Neuronal stem cell (in vitro differentiated cells): ENCODE data around the gene SDE2.

Source experiments
- DNase-seq: peaks from one replicate; pipeline ENCODE4 v3.0.0-alpha.2; 2013; ENCODE audit warnings: low spot score
- H2AFZ ChIP-seq: one replicate; pipeline ENCODE4 v1.6.1; 2013; ENCODE audit warnings: mild to moderate bottlenecking, low read length, inconsistent platforms
- H2AK5ac ChIP-seq: 2 replicates; pipeline ENCODE4 v1.6.1; 2013; ENCODE audit warnings: low read depth, mild to moderate bottlenecking, inconsistent platforms, low read length, moderate library complexity, mixed read lengths
- H2BK120ac ChIP-seq: 2 replicates; pipeline ENCODE4 v1.6.1; 2013; ENCODE audit warnings: low read depth, mild to moderate bottlenecking, inconsistent platforms, low read length, moderate library complexity, mixed read lengths
- H2BK12ac ChIP-seq: one replicate; pipeline ENCODE4 v1.6.1; 2013; ENCODE audit warnings: low read length, inconsistent platforms
- H2BK15ac ChIP-seq: 2 replicates; pipeline ENCODE4 v1.6.1; 2013; ENCODE audit warnings: mild to moderate bottlenecking, low read length, inconsistent platforms, mixed read lengths
- H2BK5ac ChIP-seq: one replicate; pipeline ENCODE4 v1.6.1; 2013; ENCODE audit warnings: inconsistent platforms, mild to moderate bottlenecking, low read length, moderate library complexity
- H3K14ac ChIP-seq: one replicate; pipeline ENCODE4 v1.6.1; 2013; ENCODE audit warnings: low read length, inconsistent platforms
- H3K18ac ChIP-seq: 2 replicates; pipeline ENCODE4 v1.6.1; 2013; ENCODE audit warnings: low read length, inconsistent platforms
- H3K23ac ChIP-seq: 2 replicates; pipeline ENCODE4 v1.6.1; 2013; ENCODE audit warnings: low read depth, mild to moderate bottlenecking, mixed read lengths, low read length, inconsistent platforms; ENCODE audit not compliant: poor library complexity
- H3K27ac ChIP-seq: replicated peaks from 3 replicates; pipeline ENCODE4 v1.5.1; 2013; ENCODE audit warnings: low read length, inconsistent platforms
- H3K27me3 ChIP-seq, 3 experiments: 2 replicates each; pipeline ENCODE4 v1.6.1; 2013; ENCODE audit warnings: low read length in 3 of 3, mild to moderate bottlenecking in 2 of 3, inconsistent platforms in 1 of 3, low read depth in 1 of 3, mixed read lengths in 1 of 3, moderate library complexity in 1 of 3; ENCODE audit not compliant: control insufficient read depth in 3 of 3, insufficient read depth in 3 of 3
- H3K36me3 ChIP-seq, 2 donors: replicated peaks in 1 of 2; 2 replicates each; pipeline ENCODE4 v1.6.1; 2013; ENCODE audit warnings: low read length in 2 of 2; ENCODE audit not compliant: control insufficient read depth in 2 of 2, insufficient read depth in 2 of 2
- H3K4ac ChIP-seq: 2 replicates; pipeline ENCODE4 v1.6.1; 2013; ENCODE audit warnings: inconsistent platforms, mild to moderate bottlenecking, low read length, moderate library complexity
- H3K4me1 ChIP-seq, 2 donors: 1 replicate in 1 of 2; 2 replicates in 1 of 2; pipeline ENCODE4 v1.6.1; 2013; ENCODE audit warnings: low read length in 2 of 2, low read depth in 1 of 2; ENCODE audit not compliant: control insufficient read depth in 2 of 2, insufficient read depth in 1 of 2
- H3K4me2 ChIP-seq: one replicate; pipeline ENCODE4 v1.6.1; 2013; ENCODE audit warnings: mild to moderate bottlenecking, low read length, inconsistent platforms; ENCODE audit not compliant: insufficient read depth, poor library complexity, severe bottlenecking
- H3K4me3 ChIP-seq, 2 donors: 2 replicates each; pipeline ENCODE4 v1.5.1; 2013; ENCODE audit warnings: low read length in 2 of 2, mild to moderate bottlenecking in 2 of 2, inconsistent platforms in 1 of 2, moderate library complexity in 1 of 2
- H3K79me1 ChIP-seq: one replicate; pipeline ENCODE4 v1.6.1; 2013; ENCODE audit warnings: low read depth, mild to moderate bottlenecking, inconsistent platforms, low read length, moderate library complexity
- H3K9ac ChIP-seq: one replicate; pipeline ENCODE4 v1.6.1; 2013; ENCODE audit warnings: mild to moderate bottlenecking, low read depth, low read length, inconsistent platforms; ENCODE audit not compliant: poor library complexity
- H3K9me3 ChIP-seq, 2 donors: replicated peaks in 1 of 2; 2 replicates each; pipeline versions ENCODE3 to v1.6.1; 2013; ENCODE audit warnings: low read length in 2 of 2, mild to moderate bottlenecking in 2 of 2, inconsistent platforms in 1 of 2, low read depth in 1 of 2, mixed read lengths in 1 of 2, moderate library complexity in 1 of 2; ENCODE audit not compliant: control insufficient read depth in 2 of 2, insufficient read depth in 1 of 2
- H4K8ac ChIP-seq: one replicate; pipeline ENCODE4 v1.6.1; 2013; ENCODE audit warnings: low read depth, mild to moderate bottlenecking, inconsistent platforms, low read length, moderate library complexity
- H4K91ac ChIP-seq: one replicate; pipeline ENCODE4 v1.6.1; 2013; ENCODE audit warnings: low read length, low read depth, mild to moderate bottlenecking, inconsistent platforms; ENCODE audit not compliant: poor library complexity
- WGBS, 2 donors: extraction: QIAGEN DNeasy Blood & Tissue Kit; methylation state at CpG; one replicate each; pipeline ENCODE4 v1.1.7; 2013; ENCODE audit warnings: missing lambda C conversion rate in 2 of 2, mixed read lengths in 1 of 2; ENCODE audit not compliant: insufficient read length in 2 of 2, insufficient replicate concordance in 1 of 2; ENCODE audit errors: extremely low coverage in 2 of 2; 5-methylcytosine and 5-hydroxymethylcytosine counted together

Gene SDE2

DNA sequence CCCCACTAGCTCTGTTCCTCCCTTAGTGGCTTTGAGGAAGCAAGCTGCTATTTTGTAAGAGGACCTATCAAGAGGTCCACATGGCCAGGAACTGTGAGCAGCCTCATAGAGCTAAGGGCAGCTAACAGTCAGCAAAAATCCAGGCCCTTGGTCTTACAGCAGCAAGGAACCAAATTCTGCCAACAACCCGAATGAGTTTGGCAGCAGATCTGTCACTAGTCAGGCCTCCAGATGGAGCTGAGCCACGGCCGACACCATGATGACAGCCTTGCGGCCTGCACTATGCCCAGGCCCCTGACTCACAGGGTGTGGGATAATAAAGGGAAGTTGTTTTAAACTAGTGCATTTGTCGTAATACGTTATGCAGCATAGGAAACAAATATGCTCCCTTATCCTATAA lies 35.3 kb upstream of the SDE2 start:
- Histone ChIP-seq H2BK120ac (no peak overlapping the region), H3K79me1 (no peaks in the 10 kb centered on the region), H2BK12ac (no peak overlapping the region), H3K9ac (no peak overlapping the region), H3K36me3 (no peaks in the 10 kb centered on the region), H3K14ac (no peak overlapping the region), H3K4me1 (no peaks in the 10 kb centered on the region), H4K91ac (no peak overlapping the region), H2BK15ac (no peak overlapping the region), H3K23ac (no peak overlapping the region), H3K18ac (no peak overlapping the region), H3K4me3 (no peak overlapping the region), H2AFZ (no peak overlapping the region), H3K27ac (no peak overlapping the region), H2AK5ac (no peak overlapping the region), H2BK5ac (no peak overlapping the region), H3K4ac (no peak overlapping the region), H3K27me3 (no peaks in the 10 kb centered on the region), H3K4me2 (no peak overlapping the region), H3K9me3 (no peaks in the 10 kb centered on the region), H4K8ac (no peak overlapping the region)
- whole genome bisulfite sequencing, 2 donors: no CpG with 5 or more reads among the region's 6 CpGs
- DNase-seq: no peak

DNA sequence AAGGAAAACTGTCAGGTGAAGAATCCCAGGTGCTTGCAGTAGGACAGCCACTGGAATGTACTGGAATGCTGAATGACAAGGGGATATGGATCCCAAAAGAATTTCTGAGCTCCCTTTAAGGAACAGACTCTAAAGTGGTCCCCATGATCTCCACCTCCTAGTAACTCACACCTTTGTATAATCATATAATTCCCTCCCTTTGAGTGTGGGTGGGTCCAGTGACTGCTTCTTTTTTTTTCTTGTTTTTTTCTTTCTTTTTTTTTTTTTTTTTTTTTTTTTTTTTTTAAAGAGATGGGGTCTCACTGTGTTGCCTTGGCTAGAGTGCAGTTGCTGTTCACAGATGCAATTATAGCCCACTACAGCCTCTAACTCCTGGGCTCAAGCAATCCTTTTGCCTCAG lies 34.8 kb upstream of the SDE2 start:
- DNase-seq: no peak
- Histone ChIP-seq H2BK12ac (no peak overlapping the region), H3K27me3 (no peaks in the 10 kb centered on the region), H3K18ac (no peak overlapping the region), H3K4me1 (no peaks in the 10 kb centered on the region), H4K91ac (no peak overlapping the region), H3K23ac (no peak overlapping the region), H3K4ac (no peak overlapping the region), H3K79me1 (no peaks in the 10 kb centered on the region), H2BK120ac (no peak overlapping the region), H2BK5ac (no peak overlapping the region), H3K9ac (no peak overlapping the region), H2BK15ac (no peak overlapping the region), H3K36me3 (no peaks in the 10 kb centered on the region), H3K4me2 (no peak overlapping the region), H3K14ac (no peak overlapping the region), H4K8ac (no peak overlapping the region), H2AK5ac (no peak overlapping the region), H3K9me3 (no peaks in the 10 kb centered on the region), H3K27ac (no peak overlapping the region), H3K4me3 (no peak overlapping the region), H2AFZ (no peak overlapping the region)

DNA sequence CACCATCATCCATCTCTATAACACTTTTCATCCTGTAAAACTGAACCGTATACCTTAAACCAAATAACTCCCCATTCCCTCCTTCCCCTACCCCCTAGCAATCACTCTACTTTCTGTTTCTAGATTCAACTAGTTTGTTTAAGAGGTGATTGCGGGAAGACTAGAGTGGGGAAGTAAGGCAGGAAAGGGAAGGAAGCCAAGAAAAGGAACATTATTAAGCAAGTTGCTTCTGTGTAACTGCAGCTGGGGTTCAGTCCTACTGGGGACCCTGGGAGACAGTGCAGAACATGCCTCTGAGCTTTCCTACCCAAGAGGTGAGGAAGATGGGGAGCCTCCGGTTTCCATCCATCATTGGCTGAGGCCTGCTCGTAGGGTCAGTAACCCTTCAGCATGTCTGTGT lies 34.4 kb upstream of the SDE2 start:
- no peak overlapping the region for H4K91ac ChIP-seq
- H2BK12ac ChIP-seq: no peak overlapping the region
- H2BK5ac ChIP-seq: no peak overlapping the region
- H3K27ac ChIP-seq: no peak overlapping the region
- H3K4ac ChIP-seq: no peak overlapping the region
- H3K79me1 ChIP-seq: no peaks in the 10 kb centered on the region
- no peak overlapping the region for H2AK5ac ChIP-seq
- no peak overlapping the region for H3K18ac ChIP-seq
- H2AFZ ChIP-seq: no peak overlapping the region
- H3K4me3 ChIP-seq: no peak overlapping the region
- no peak overlapping the region for H3K4me2 ChIP-seq
- no peak overlapping the region for H2BK120ac ChIP-seq
- no peak for DNase-seq
- WGBS, 2 donors: 100% methylated on average over 1 of the region's 4 CpGs
- no peak overlapping the region for H2BK15ac ChIP-seq
- H4K8ac ChIP-seq: no peak overlapping the region
- H3K9me3 ChIP-seq: no peaks in the 10 kb centered on the region
- no peaks in the 10 kb centered on the region for H3K4me1 ChIP-seq
- no peaks in the 10 kb centered on the region for H3K27me3 ChIP-seq
- H3K36me3 ChIP-seq: no peaks in the 10 kb centered on the region
- H3K14ac ChIP-seq: no peak overlapping the region
- no peak overlapping the region for H3K9ac ChIP-seq
- no peak overlapping the region for H3K23ac ChIP-seq

DNA sequence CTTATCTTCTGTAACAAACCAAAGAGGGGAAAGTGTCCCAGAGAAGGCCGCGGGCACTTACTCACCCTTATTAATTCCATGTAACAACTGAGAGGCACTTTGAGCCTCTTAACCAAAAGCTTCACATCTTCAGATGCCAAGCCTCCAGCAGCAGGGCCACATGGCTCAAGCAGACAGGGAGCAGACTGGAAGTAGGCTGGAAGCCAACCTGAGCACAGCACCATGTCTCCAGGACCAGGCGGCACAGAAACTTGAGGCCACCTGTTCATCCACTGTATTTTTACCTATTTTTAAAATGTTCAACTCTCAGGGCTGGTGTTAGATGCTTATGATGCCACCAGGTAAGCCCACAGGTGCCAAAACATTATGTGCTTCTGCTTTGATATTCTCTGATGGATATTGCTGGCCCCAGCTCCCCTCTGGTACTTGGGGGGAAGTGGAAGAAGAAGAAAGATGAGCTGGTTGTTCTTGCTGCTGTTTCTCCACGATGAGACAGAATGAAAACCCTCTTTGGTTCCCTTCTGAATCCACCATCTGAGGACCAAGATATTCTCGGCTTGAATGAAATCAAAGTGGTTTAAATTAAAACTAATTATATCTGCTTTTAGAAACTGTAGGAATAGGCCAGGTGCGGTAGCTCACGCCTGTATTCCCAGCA lies 30.6 kb upstream of the SDE2 start:
- Histone ChIP-seq H3K4me3 (no peak overlapping the region), H3K27ac (no peak overlapping the region), H3K79me1 (no peaks in the 10 kb centered on the region), H3K4ac (no peak overlapping the region), H2BK12ac (no peak overlapping the region), H4K91ac (no peak overlapping the region), H3K9me3 (no peaks in the 10 kb centered on the region), H3K27me3 (no peaks in the 10 kb centered on the region), H3K36me3 (no peaks in the 10 kb centered on the region), H4K8ac (no peak overlapping the region), H2BK15ac (no peak overlapping the region), H3K4me1 (peaks cover 0 to 9% of the 10 kb centered on the region in 2 donors), H3K9ac (no peak overlapping the region), H3K18ac (no peak overlapping the region), H2BK5ac (no peak overlapping the region), H3K4me2 (no peak overlapping the region), H2AFZ (no peak overlapping the region), H2BK120ac (no peak overlapping the region), H3K23ac (no peak overlapping the region), H2AK5ac (no peak overlapping the region), H3K14ac (no peak overlapping the region)
- WGBS, 2 donors: no CpG with 5 or more reads among the region's 7 CpGs
- DNase-seq: no peak
